ENCODE measurements around the gene NBEAL2. TPM values are rescaled to one million over a fixed set of nuclear protein-coding genes. Genes with fewer than 3 reads are reported as not detected.

The NBEAL2 gene
- total RNA-seq, 1 experiment from 2014 or later = 50.7 TPM

DNA sequence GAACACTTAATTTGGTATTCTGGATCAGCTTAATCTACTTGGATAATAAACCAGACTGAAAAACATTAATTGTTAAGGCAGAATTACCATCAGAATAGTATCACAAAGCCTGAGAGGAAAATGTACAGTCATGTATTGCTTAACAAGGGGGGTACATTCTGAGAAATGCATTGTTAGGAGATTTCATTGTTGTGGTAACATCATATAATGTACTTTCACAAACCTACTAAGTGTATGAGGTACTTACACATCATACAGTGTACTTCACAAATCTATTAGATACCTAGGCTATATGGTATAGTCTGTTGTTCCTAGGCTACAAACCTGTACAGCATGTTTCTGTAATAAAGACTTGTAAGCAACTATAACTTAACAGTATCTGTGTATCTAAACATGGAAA lies 68.2 kb downstream of the NBEAL2 start:
- Histone ChIP-seq H3K4me3 (ENCODE audit: low read length) (no peak overlapping the region), H3K27ac (ENCODE audit: low read length) (no peak overlapping the region), H3K4me1 (ENCODE audit: insufficient read depth, low read length) (no peaks in the 10 kb centered on the region), H3K9ac (ENCODE audit: low read length) (no peak overlapping the region), H4K20me1 (ENCODE audit: low read length) (no peaks in the 10 kb centered on the region), H3K4me2 (ENCODE audit: low read length) (no peak overlapping the region), H3K9me2 (replicated peaks; ENCODE audit: low read length) (no peaks in the 10 kb centered on the region), H3K27me3 (ENCODE audit: low read length) (no peaks in the 10 kb centered on the region), H3K79me2 (ENCODE audit: low read length) (no peaks in the 10 kb centered on the region), H3F3A (ENCODE audit: low read length, unreplicated experiment) (peaks cover 4% of the 10 kb centered on the region), H2AFZ (ENCODE audit: low read length) (no peak overlapping the region), H3K36me3 (ENCODE audit: low read depth, low read length) (peaks cover 6% of the 10 kb centered on the region; the same call in 1 of the 2 replicates), H3K9me3 (ENCODE audit: low read length) (no peaks in the 10 kb centered on the region)
- no peak for ATAC-seq
- DNase-seq = no peak
- BruUV-seq (replicated peaks) = no TSS peak
- POLR2A ChIA-PET (ENCODE audit: unreplicated experiment) = no interaction called here
- intact Hi-C loops (cut with micrococcal nuclease) = no loop called here
- CTCF ChIA-PET = no interaction called here
- TF ChIP-seq EZH2phosphoT487 (IDR thresholded peaks at IDR 0.05; ENCODE audit: borderline replicate concordance, low read length) (no peak), EZH2 (IDR thresholded peaks at IDR 0.05; ENCODE audit: low read length, unreplicated experiment) (no peak)
- TF ChIP-seq, protein P1, sequence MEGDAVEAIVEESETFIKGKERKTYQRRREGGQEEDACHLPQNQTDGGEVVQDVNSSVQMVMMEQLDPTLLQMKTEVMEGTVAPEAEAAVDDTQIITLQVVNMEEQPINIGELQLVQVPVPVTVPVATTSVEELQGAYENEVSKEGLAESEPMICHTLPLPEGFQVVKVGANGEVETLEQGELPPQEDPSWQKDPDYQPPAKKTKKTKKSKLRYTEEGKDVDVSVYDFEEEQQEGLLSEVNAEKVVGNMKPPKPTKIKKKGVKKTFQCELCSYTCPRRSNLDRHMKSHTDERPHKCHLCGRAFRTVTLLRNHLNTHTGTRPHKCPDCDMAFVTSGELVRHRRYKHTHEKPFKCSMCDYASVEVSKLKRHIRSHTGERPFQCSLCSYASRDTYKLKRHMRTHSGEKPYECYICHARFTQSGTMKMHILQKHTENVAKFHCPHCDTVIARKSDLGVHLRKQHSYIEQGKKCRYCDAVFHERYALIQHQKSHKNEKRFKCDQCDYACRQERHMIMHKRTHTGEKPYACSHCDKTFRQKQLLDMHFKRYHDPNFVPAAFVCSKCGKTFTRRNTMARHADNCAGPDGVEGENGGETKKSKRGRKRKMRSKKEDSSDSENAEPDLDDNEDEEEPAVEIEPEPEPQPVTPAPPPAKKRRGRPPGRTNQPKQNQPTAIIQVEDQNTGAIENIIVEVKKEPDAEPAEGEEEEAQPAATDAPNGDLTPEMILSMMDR (conservative IDR thresholded peaks at IDR 0.05; ENCODE audit: low read depth, low read length) = no peak

DNA sequence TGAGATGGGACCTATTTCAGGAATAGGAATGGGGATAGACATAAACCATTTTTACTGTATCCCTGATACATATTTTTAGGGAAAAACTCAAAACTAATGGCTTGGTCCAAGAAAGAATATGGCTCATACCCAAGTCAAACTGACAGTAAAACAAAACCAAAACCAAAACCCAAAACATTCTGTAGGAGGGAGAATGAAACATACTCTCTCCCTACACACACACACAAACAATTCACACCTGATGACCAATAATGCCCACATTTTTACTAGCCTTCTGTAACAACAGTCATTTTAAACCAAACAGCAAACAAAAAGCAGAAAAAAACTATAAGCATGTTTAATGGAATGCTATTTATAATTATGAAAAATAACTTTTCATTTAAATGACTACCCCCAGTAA lies 74.9 kb downstream of the NBEAL2 start:
- Histone ChIP-seq H3K79me2 (ENCODE audit: low read length) (no peaks in the 10 kb centered on the region), H3K9ac (ENCODE audit: low read length) (no peak overlapping the region), H3K27me3 (ENCODE audit: low read length) (no peaks in the 10 kb centered on the region), H3K27ac (ENCODE audit: low read length) (no peak overlapping the region), H3K4me3 (ENCODE audit: low read length) (no peak overlapping the region), H3K4me2 (ENCODE audit: low read length) (no peak overlapping the region), H2AFZ (ENCODE audit: low read length) (no peak overlapping the region), H3K4me1 (ENCODE audit: insufficient read depth, low read length) (no peaks in the 10 kb centered on the region), H3K9me3 (ENCODE audit: low read length) (no peaks in the 10 kb centered on the region), H4K20me1 (ENCODE audit: low read length) (peaks cover 6% of the 10 kb centered on the region; the same call in 1 of the 2 replicates), H3K36me3 (ENCODE audit: low read depth, low read length) (peaks cover 23% of the 10 kb centered on the region), H3F3A (ENCODE audit: low read length, unreplicated experiment) (peaks cover 4% of the 10 kb centered on the region), H3K9me2 (replicated peaks; ENCODE audit: low read length) (no peaks in the 10 kb centered on the region)
- intact Hi-C loops (cut with micrococcal nuclease) = no loop called here
- no peak for DNase-seq
- peak; percentile 66 for ATAC-seq
- CTCF ChIA-PET = no interaction called here
- POLR2A ChIA-PET (ENCODE audit: unreplicated experiment) = interaction anchor here (0.6 kb wide), 1 partner anchor 1387 kb away, joined by 4 read pairs; no protein-coding TSS in a partner anchor
- no TSS peak for BruUV-seq (replicated peaks)
- TF ChIP-seq EZH2 (IDR thresholded peaks at IDR 0.05; ENCODE audit: low read length, unreplicated experiment) (no peak), EZH2phosphoT487 (IDR thresholded peaks at IDR 0.05; ENCODE audit: borderline replicate concordance, low read length) (no peak)
- TF ChIP-seq, protein P1 (conservative IDR thresholded peaks at IDR 0.05; ENCODE audit: low read depth, low read length) = no peak

DNA sequence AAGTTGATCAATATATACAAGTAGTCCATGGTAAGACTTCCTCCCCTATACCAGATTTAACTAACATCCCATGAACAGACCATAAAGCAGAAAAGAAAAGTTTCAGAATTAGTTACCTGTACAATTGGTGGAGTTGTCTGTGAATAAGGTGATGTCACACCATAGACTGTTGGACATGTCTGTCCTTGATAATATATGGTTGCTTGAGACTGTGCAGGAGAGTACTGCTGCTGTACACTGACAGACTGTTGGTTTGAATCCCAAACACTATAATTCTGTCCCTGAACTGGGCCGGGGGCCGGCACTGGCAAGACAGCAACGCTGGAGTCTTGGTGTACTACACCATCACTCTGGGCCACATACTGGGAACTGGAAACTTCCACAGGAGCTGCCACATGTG lies 77.2 kb downstream of the NBEAL2 start:
- no peaks in the 10 kb centered on the region for H3K4me1 ChIP-seq (ENCODE audit: insufficient read depth, low read length)
- H3F3A ChIP-seq (ENCODE audit: low read length, unreplicated experiment) = peaks cover 3% of the 10 kb centered on the region
- no peak for TF ChIP-seq EZH2phosphoT487 (IDR thresholded peaks at IDR 0.05; ENCODE audit: borderline replicate concordance, low read length)
- TF ChIP-seq, protein P1 (conservative IDR thresholded peaks at IDR 0.05; ENCODE audit: low read depth, low read length) = no peak
- no peak for TF ChIP-seq EZH2 (IDR thresholded peaks at IDR 0.05; ENCODE audit: low read length, unreplicated experiment)
- no peak overlapping the region for H3K4me3 ChIP-seq (ENCODE audit: low read length)
- no peaks in the 10 kb centered on the region for H3K27me3 ChIP-seq (ENCODE audit: low read length)
- H3K27ac ChIP-seq (ENCODE audit: low read length) = no peak overlapping the region
- no peak overlapping the region for H2AFZ ChIP-seq (ENCODE audit: low read length)
- ChIA-PET POLR2A (ENCODE audit: unreplicated experiment) (no interaction called here), CTCF (no interaction called here)
- H3K4me2 ChIP-seq (ENCODE audit: low read length) = no peak overlapping the region
- peaks cover 23% of the 10 kb centered on the region for H3K36me3 ChIP-seq (ENCODE audit: low read depth, low read length)
- H3K9me2 ChIP-seq (replicated peaks; ENCODE audit: low read length) = no peaks in the 10 kb centered on the region
- BruUV-seq (replicated peaks) = no TSS peak
- H4K20me1 ChIP-seq (ENCODE audit: low read length) = peaks cover 6% of the 10 kb centered on the region; the same call in 1 of the 2 replicates
- no peaks in the 10 kb centered on the region for H3K9me3 ChIP-seq (ENCODE audit: low read length)
- intact Hi-C loops (cut with micrococcal nuclease) = no loop called here
- DNase-seq (no peak), ATAC-seq (peak; percentile 23; the same call in 1 of the 2 replicates)
- H3K9ac ChIP-seq (ENCODE audit: low read length) = no peak overlapping the region
- no peaks in the 10 kb centered on the region for H3K79me2 ChIP-seq (ENCODE audit: low read length)

All from PC-3 (cell line).